DND-41 (cell line): ENCODE measurements around the gene NFXL1.
"Not testable (repeated sequence)": the region's sequence is repeated elsewhere in the genome, so short reads cannot be mapped to it uniquely, and the experiment has no call there.

Experiments
- ATAC-seq: fragments of 200-7000 bp; cut with Tn5 transposase; 3 replicates; pipeline ENCODE4 v1.9.1; 2021; ENCODE audit warnings: low read depth; ENCODE audit not compliant: insufficient read depth
- DNase-seq: peaks from one replicate; pipeline ENCODE4 v3.0.0-alpha.2; 2020
- H2AFZ ChIP-seq: 2 replicates; pipeline ENCODE4 v1.6.0; 2012; ENCODE audit warnings: low read depth, low read length
- H3K27ac ChIP-seq: 2 replicates; pipeline ENCODE4 v1.5.1; 2012; ENCODE audit warnings: low read length, inconsistent platforms
- H3K27me3 ChIP-seq: fragments of 200-600 bp; sonication (generic); 2 replicates; pipeline ENCODE4 v1.6.0; 2012; ENCODE audit warnings: low read length, mild to moderate bottlenecking, inconsistent platforms; ENCODE audit not compliant: insufficient read depth, poor library complexity
- H3K36me3 ChIP-seq: 2 replicates; pipeline ENCODE4 v1.5.1; 2012; ENCODE audit warnings: low read length, inconsistent platforms; ENCODE audit not compliant: insufficient read depth
- H3K4me1 ChIP-seq: 2 replicates; pipeline ENCODE4 v1.5.1; 2012; ENCODE audit warnings: mild to moderate bottlenecking, low read length; ENCODE audit not compliant: insufficient read depth
- H3K4me2 ChIP-seq: 2 replicates; pipeline ENCODE4 v1.6.0; 2012; ENCODE audit warnings: mild to moderate bottlenecking, moderate library complexity, low read length, inconsistent platforms; ENCODE audit not compliant: insufficient read depth
- H3K4me3 ChIP-seq, 2 experiments: fragments of 200-600 bp in 1 of 2; shearing (Covaris generic) in 1 of 2; 2 replicates each; pipeline ENCODE4 v1.5.1; 2012 to 2016; ENCODE audit warnings: inconsistent platforms in 2 of 2, low read length in 2 of 2, mild to moderate bottlenecking in 2 of 2, low read depth in 1 of 2, moderate library complexity in 1 of 2
- H3K79me2 ChIP-seq: 2 replicates; pipeline ENCODE4 v1.6.0; 2012; ENCODE audit warnings: low read length, inconsistent platforms; ENCODE audit not compliant: insufficient read depth
- H3K9ac ChIP-seq: 2 replicates; pipeline ENCODE4 v1.6.0; 2012; ENCODE audit warnings: low read depth, mild to moderate bottlenecking, inconsistent platforms, low read length, moderate library complexity
- H3K9me3 ChIP-seq: 2 replicates; pipeline ENCODE4 v1.5.1; 2012; ENCODE audit warnings: low read length, moderate library complexity, mild to moderate bottlenecking, inconsistent platforms; ENCODE audit not compliant: insufficient read depth, severe bottlenecking
- H4K20me1 ChIP-seq: 2 replicates; pipeline ENCODE4 v1.6.0; 2012; ENCODE audit warnings: low read length; ENCODE audit not compliant: insufficient read depth
- EZH2 ChIP-seq: IDR thresholded peaks from 3 replicates; pipeline ENCODE4 v1.6.1; 2012; ENCODE audit warnings: borderline replicate concordance, low read depth, mild to moderate bottlenecking, moderate library complexity, low read length, inconsistent platforms; ENCODE audit not compliant: severe bottlenecking
- TF ChIP-seq, protein P1 (sequence below): IDR thresholded peaks from 2 replicates; pipeline ENCODE4 v1.5.1; 2012; ENCODE audit warnings: borderline replicate concordance, low read length, moderate library complexity, mild to moderate bottlenecking; ENCODE audit not compliant: poor library complexity, severe bottlenecking; ENCODE audit errors: extremely low read depth

The NFXL1 gene

GRCh38 chr4:47929682-47930201 is 15.4 kb upstream of the NFXL1 start:
- H3K4me2 ChIP-seq, result no peak overlapping the region
- no peak overlapping the region for H3K4me3 ChIP-seq
- no peaks in the 10 kb centered on the region for H3K27me3 ChIP-seq
- H3K9me3 ChIP-seq, result no peaks in the 10 kb centered on the region
- ATAC-seq (no peak), DNase-seq (no peak)
- no peak overlapping the region for H3K9ac ChIP-seq
- H4K20me1 ChIP-seq, result no peaks in the 10 kb centered on the region
- no peak overlapping the region for H3K27ac ChIP-seq
- H3K4me1 ChIP-seq, result no peaks in the 10 kb centered on the region
- no peaks in the 10 kb centered on the region for H3K36me3 ChIP-seq
- TF ChIP-seq, protein P1, sequence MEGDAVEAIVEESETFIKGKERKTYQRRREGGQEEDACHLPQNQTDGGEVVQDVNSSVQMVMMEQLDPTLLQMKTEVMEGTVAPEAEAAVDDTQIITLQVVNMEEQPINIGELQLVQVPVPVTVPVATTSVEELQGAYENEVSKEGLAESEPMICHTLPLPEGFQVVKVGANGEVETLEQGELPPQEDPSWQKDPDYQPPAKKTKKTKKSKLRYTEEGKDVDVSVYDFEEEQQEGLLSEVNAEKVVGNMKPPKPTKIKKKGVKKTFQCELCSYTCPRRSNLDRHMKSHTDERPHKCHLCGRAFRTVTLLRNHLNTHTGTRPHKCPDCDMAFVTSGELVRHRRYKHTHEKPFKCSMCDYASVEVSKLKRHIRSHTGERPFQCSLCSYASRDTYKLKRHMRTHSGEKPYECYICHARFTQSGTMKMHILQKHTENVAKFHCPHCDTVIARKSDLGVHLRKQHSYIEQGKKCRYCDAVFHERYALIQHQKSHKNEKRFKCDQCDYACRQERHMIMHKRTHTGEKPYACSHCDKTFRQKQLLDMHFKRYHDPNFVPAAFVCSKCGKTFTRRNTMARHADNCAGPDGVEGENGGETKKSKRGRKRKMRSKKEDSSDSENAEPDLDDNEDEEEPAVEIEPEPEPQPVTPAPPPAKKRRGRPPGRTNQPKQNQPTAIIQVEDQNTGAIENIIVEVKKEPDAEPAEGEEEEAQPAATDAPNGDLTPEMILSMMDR, result no peak
- no peak for TF ChIP-seq EZH2
- no peak overlapping the region for H2AFZ ChIP-seq
- no peaks in the 10 kb centered on the region for H3K79me2 ChIP-seq

- 0 out of 2 replicates have a peak overlapping the region, but pooled peaks have one; percentile 5 for H2AFZ ChIP-seq
- no peak overlapping the region for H3K4me3 ChIP-seq
- H3K4me1 ChIP-seq, result no peaks in the 10 kb centered on the region
- no peak overlapping the region for H3K9ac ChIP-seq
- H4K20me1 ChIP-seq, result no peaks in the 10 kb centered on the region
- TF ChIP-seq EZH2, result no peak
- TF ChIP-seq, protein P1, result peak; percentile 77
- no peaks in the 10 kb centered on the region for H3K36me3 ChIP-seq
- H3K27ac ChIP-seq, result no peak overlapping the region
- ATAC-seq, result peak; percentile 96
- no peaks in the 10 kb centered on the region for H3K9me3 ChIP-seq
- DNase-seq, result peak; percentile 42
- H3K79me2 ChIP-seq, result no peaks in the 10 kb centered on the region
- no peaks in the 10 kb centered on the region for H3K27me3 ChIP-seq
- H3K4me2 ChIP-seq, result no peak overlapping the region
These were observed 12.4 kb upstream of the NFXL1 start for GRCh38 chr4:47926667-47927258.

DNA sequence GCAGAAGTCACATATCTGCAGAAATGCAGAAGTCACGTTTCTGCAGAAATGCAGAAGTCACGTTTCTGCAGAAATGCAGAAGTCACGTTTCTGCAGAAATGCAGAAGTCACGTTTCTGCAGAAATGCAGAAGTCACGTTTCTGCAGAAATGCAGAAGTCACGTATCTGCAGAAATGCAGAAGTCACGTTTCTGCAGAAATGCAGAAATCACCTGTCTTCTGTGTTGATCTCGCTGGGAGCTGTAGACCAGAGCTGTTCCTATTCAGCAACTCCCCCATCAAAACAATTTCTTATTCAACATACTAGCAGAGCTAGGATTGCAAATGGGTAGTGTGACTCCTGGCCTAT is 8.9 kb upstream of the NFXL1 start:
- H3K9me3 ChIP-seq, H3K79me2 ChIP-seq, H2AFZ ChIP-seq, DNase-seq, H3K4me2 ChIP-seq, H3K27me3 ChIP-seq, H3K27ac ChIP-seq, H4K20me1 ChIP-seq, H3K4me1 ChIP-seq, H3K4me3 ChIP-seq, H3K36me3 ChIP-seq, ATAC-seq, H3K9ac ChIP-seq: not testable (repeated sequence)

DNA sequence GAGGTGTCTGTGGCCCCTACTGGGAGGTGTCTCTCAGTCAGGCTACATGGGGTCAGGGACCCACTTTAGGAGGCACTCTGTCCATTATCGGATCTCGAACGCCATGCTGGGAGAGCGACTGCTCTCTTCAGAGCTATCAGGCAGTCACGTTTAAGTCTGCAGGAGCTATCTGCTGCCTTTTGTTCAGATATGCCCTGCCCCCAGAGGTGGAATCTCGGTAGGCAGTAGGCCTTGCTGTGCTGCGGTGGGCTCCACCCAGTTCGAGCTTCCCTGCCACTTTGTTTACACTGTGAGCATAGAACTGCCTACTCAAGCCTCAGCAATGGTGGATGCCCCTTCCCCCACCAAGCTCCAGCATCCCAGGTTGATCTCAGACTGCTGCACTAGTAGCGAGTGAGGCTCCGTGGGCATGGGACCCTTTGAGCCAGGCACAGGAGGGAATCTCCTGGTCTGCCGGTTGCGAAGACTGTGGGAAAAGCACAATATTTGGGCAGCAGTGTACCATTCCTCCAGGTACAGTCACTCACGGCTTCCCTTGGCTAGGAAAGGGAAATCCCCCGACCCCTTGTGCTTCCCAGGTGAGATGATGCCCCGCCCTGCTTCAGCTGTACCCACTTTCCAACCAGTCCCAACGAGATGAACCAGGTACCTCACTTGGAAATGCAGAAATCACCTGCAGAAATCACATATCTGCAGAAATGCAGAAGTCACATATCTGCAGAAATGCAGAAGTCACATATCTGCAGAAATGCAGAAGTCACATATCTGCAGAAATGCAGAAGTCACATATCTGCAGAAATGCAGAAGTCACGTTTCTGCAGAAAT is 8.3 kb upstream of the NFXL1 start:
- H3K27ac ChIP-seq, H3K9me3 ChIP-seq, H4K20me1 ChIP-seq, DNase-seq, H3K27me3 ChIP-seq, H3K36me3 ChIP-seq, H3K9ac ChIP-seq, ATAC-seq, H2AFZ ChIP-seq, H3K79me2 ChIP-seq, H3K4me3 ChIP-seq, H3K4me2 ChIP-seq, H3K4me1 ChIP-seq: not testable (repeated sequence)

GRCh38 chr4:47917163-47917562 is 2.8 kb upstream of the NFXL1 start:
- H2AFZ ChIP-seq, DNase-seq, H4K20me1 ChIP-seq, H3K4me3 ChIP-seq, H3K27me3 ChIP-seq, H3K9ac ChIP-seq, H3K4me2 ChIP-seq, H3K9me3 ChIP-seq, ATAC-seq, H3K36me3 ChIP-seq, H3K27ac ChIP-seq: not testable (repeated sequence)
- Histone ChIP-seq H3K79me2 (peaks cover 19% of the 10 kb centered on the region), H3K4me1 (peaks cover 25% of the 10 kb centered on the region)
